Retinal pigment epithelial cell (primary cell): ENCODE measurements around the gene CRYBB2.
"Not testable (repeated sequence)": the region's sequence is repeated elsewhere in the genome, so short reads cannot be mapped to it uniquely, and the experiment has no call there.

Experiments used
- DNase-seq: peaks from one replicate; pipeline ENCODE4 v3.0.0-alpha.2; 2010; ENCODE audit warnings: low read depth
- H3K4me3 ChIP-seq: 2 replicates; pipeline ENCODE4 v1.5.1; 2011; ENCODE audit warnings: mild to moderate bottlenecking, low read length, control low read depth, moderate library complexity
- CTCF ChIP-seq: conservative IDR thresholded peaks from 2 replicates; pipeline ENCODE4 v1.5.1; 2011; ENCODE audit warnings: low read depth, low read length, control low read depth, inconsistent platforms

Gene CRYBB2

GRCh38 chr22:25199731-25200520 is 19.5 kb upstream of the CRYBB2 start, which contains the start of gene CRYBB3:
CRYBB3 (plus strand) TSS chr22:25199858; CDS start chr22:25201397, 1,539 bp downstream.
- no peak within 1 kb of the TSS for H3K4me3 ChIP-seq
- no peak for DNase-seq
- TF ChIP-seq CTCF = no peak

- no peak for DNase-seq
- no peak overlapping the region for H3K4me3 ChIP-seq
- no peak for TF ChIP-seq CTCF
These were observed 18.5 kb upstream of the CRYBB2 start for GRCh38 chr22:25200967-25201366.

- TF ChIP-seq CTCF = no peak
- no peak for DNase-seq
These were observed 17.7 kb upstream of the CRYBB2 start for GRCh38 chr22:25201557-25202273.

GRCh38 chr22:25202290-25202921 is 17.0 kb upstream of the CRYBB2 start:
- no peak overlapping the region for H3K4me3 ChIP-seq
- TF ChIP-seq CTCF = peak; percentile 98
- DNase-seq = peak; percentile 9

More at GRCh38 chr22:25201557-25202273, 17.7 kb upstream of the CRYBB2 start:
- H3K4me3 ChIP-seq = no peak overlapping the region

GRCh38 chr22:25203082-25203481 is 16.4 kb upstream of the CRYBB2 start:
- no peak overlapping the region for H3K4me3 ChIP-seq
- no peak for TF ChIP-seq CTCF
- no peak for DNase-seq

GRCh38 chr22:25204547-25204946 is 14.9 kb upstream of the CRYBB2 start:
- not testable (repeated sequence) for DNase-seq, H3K4me3 ChIP-seq

- no peak overlapping the region for H3K4me3 ChIP-seq
- no peak for TF ChIP-seq CTCF
- DNase-seq = no peak
These were observed 13.6 kb upstream of the CRYBB2 start for GRCh38 chr22:25205847-25206246.
